LNCAP (cell line): ENCODE results near the gene MFAP2.

Source experiments
- TF ChIP-seq, protein P1 (sequence below): fragments of 450-650 bp; IDR thresholded peaks from 2 replicates; pipeline ENCODE4 v1.5.1; 2017; ENCODE audit warnings: mild to moderate bottlenecking

MFAP2 gene

DNA sequence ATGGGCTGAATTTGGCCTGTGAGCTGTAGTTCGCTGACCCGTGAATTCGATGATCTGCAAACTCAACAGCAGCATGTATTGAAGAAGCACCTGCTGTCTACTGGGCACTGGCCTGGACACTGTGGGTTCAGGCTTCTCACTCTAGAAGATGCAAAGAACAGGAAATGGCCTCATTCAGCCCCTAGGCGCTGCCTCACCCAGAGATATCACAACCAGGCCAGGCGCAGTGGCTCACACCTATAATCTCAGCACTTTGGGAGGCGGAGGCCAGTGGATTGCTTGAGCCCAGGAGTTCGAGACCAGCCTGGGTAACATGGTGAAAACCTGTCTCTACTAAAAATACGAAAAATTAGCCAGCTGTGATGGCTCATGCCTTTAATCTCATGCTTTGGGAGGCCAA is 23.6 kb downstream of the MFAP2 start:
- TF ChIP-seq, protein P1, sequence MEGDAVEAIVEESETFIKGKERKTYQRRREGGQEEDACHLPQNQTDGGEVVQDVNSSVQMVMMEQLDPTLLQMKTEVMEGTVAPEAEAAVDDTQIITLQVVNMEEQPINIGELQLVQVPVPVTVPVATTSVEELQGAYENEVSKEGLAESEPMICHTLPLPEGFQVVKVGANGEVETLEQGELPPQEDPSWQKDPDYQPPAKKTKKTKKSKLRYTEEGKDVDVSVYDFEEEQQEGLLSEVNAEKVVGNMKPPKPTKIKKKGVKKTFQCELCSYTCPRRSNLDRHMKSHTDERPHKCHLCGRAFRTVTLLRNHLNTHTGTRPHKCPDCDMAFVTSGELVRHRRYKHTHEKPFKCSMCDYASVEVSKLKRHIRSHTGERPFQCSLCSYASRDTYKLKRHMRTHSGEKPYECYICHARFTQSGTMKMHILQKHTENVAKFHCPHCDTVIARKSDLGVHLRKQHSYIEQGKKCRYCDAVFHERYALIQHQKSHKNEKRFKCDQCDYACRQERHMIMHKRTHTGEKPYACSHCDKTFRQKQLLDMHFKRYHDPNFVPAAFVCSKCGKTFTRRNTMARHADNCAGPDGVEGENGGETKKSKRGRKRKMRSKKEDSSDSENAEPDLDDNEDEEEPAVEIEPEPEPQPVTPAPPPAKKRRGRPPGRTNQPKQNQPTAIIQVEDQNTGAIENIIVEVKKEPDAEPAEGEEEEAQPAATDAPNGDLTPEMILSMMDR, result no peak

DNA sequence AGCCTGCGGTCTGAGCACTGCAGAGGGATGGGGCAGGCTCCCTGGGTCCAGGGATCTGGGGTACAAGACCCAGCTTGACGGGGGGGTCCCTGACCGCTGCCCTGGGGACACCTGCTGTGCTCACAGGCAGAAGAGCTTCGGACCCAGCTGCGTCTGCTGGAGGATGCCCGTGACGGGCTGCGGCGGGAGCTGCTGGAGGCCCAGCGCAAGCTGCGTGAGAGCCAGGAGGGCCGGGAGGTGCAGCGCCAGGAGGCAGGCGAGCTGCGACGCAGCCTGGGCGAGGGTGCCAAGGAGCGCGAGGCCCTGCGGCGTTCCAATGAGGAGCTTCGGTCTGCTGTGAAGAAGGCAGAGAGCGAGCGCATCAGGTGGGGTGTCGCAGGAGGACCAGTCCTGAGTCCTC is 25.2 kb downstream of the MFAP2 start:
- TF ChIP-seq, protein P1, result no peak

DNA sequence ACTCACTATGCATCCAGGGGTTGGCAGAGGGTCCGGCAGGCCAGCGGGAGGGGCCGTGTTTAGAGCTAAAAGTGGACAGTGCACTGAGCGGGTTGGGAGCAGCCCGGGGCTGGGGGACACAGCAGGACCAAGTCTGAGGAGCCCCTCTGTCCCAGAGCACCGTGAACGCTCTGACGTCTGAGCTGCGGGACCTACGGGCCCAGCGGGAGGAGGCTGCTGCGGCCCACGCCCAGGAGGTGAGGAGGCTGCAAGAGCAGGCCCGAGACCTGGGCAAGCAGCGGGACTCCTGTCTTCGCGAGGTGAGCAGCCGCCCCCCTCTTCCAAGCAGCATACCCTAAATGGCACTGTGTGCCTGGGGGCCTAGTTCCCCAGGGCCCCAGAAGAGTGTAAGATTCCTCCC is 25.8 kb downstream of the MFAP2 start:
- TF ChIP-seq, protein P1, result no peak

DNA sequence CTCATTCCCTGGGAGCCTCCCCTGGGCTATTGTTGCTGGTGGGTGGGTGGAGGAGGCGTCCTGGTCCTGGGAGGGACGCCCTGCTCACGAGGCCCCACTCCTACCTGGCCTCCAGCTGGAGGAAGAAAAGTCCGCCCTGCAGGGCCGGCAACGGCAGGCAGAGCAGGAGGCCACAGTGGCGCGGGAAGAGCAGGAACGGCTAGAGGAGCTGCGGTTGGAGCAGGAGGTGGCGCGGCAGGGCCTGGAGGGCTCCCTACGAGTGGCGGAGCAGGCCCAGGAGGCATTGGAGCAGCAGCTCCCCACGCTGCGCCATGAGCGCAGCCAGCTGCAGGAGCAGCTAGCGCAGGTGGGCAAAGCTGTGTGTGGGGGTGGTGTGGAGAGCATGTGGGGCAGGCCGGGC is 33.8 kb downstream of the MFAP2 start:
- TF ChIP-seq, protein P1, result no peak

DNA sequence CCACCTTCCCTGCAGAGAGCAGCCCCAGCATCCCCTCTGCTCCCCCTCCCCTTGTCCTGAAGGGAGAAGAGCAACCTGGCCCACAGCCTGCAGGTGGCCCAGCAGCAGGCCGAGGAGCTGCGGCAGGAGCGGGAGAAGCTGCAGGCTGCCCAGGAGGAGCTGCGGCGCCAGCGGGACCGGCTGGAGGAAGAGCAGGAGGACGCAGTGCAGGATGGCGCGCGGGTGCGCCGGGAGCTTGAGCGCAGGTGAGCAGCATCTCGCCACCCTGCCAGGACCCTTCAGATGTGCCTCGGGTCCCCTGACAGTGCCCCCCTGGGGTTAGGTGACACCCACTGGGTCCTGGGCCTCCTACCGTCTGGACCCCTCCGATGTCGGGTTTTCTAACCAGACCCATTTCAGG is 36.4 kb downstream of the MFAP2 start:
- TF ChIP-seq, protein P1, result no peak

DNA sequence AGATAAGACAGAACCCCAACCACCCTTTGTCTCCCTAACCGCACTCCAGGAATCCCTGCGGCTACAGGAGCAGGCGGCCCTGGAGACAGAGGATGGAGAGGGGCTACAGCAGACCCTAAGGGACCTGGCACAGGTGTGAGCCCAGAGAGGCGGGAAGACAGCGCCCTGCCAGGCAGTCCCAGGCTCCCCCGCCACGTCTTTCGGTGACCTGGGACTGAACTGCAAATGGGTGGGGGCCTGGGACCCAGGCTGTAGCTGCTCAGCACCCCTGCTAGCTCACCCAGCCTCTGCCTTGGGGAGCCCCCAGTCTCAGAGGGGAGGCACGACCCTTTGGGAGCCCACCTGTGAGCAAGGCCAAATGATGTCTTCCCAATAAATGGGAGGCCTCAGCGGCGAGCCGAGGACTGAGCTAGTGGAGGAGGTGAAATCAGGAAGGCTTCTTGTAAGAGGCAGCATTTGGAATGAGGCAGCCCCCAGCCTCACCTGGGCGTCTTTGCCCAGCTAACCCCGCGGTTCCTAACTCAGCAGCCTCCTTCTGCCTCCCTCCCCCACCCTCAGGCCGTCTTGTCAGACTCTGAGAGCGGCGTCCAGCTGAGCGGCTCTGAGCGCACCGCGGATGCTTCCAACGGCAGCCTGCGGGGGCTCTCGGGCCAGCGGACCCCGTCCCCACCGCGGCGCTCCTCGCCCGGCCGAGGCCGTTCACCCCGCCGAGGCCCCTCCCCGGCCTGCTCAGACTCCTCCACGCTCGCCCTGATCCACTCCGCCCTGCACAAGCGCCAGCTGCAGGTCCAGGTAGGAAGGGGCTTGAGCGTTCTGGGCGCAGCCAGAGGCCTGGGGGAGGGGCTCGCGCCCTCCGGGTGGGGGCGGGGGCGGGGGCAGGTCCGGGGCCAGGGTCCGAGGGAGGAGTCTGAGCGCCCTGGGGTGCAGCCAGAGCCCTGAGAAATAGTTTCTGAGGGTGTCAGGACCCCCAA is 41.8 kb downstream of the MFAP2 start:
- TF ChIP-seq, protein P1, result no peak

DNA sequence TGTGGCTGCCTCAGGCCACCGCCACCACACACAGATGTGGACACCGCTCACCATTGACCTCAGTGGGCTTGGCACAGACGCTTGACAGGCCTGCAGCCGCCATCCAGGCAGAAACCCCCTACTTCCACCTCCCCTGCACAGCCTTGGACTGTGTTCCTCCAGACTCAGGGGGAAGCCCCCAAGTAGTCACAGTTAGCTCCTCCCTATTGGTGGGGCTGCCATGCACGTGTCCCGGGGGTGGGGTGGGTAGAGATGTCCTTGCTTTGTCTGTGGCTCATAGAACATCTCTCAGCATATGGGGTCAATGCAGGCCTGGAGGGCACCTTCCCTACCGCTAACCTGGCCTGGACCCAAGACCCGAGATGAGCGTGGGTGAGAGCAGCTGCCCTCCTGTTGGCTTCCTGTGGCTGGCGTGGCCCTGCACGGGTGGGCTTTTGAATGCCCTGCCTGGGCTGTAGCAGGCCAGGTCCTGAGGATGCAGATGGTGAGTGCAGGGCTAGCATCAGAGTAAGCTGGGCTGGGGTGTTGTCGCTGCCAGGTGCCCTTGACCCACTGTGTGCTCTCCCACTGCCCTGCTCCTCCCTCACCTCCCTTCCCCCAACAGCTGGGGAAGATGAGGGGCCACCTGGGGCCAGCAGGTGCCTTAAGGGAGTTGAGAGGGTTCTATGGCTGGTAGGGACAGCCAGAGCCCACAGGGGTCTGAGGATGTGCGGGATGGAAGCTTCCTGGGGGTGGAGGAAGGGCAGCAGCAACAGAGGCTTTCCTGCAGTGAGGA is 52.5 kb downstream of the MFAP2 start:
- TF ChIP-seq, protein P1, result no peak
